GM18499 (cell line): ENCODE results near the gene SND1.
"Not testable (repeated sequence)": the region's sequence is repeated elsewhere in the genome, so short reads cannot be mapped to it uniquely, and the experiment has no call there.

Experiments used
- ATAC-seq: cut with Tn5 transposase; IDR thresholded peaks from one replicate; pipeline ENCODE4 v1.9.1; 2021; ENCODE audit warnings: moderate number of reproducible peaks; ENCODE audit not compliant: insufficient read depth, unreplicated experiment

Gene SND1

GRCh38 chr7:127943541-127944521 lies 291.8 kb downstream of the SND1 start:
- no peak for ATAC-seq

GRCh38 chr7:127946111-127946510 lies 294.1 kb downstream of the SND1 start:
- no peak for ATAC-seq

DNA sequence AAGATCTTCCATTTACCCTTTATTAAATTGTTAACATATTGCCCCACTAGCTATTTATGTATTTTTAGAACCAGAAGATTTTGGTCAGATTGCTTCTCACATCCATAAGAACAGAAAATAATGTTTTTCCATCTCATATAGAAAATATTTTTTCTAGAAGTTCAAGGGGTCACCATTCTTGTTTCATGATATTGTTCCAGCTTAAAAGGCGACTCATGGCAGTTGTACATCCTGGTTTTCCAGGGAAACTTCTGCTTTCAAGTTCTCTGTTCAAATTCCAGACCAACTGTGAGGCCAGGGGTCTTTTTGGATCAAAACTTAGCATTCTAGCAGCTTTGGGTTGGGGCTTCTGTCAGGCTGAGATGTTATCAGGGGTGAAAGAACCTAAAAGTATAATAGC lies 294.9 kb downstream of the SND1 start:
- no peak for ATAC-seq

DNA sequence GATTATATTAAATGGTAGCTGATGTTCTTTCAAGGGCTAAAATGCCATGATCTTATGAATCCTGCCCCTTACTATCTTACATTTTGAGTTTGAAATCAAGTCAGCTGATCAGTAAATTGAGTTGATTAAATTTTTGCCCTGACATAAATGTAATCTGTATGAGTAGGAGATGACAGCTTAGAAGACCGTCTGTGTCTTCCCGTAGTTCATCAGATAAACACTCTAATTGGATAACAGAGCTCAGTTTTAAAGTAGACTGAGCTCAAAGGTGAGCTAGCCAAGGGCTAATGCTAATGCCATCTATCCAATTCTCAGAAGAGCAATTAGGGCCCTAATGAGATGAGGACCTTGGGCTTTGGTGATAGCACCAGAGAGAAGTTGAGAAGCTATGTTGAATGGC lies 296.3 kb downstream of the SND1 start:
- no peak for ATAC-seq

- no peak for ATAC-seq
Observed at GRCh38 chr7:127948930-127949329, 296.9 kb downstream of the SND1 start.

GRCh38 chr7:127949769-127950222 lies 297.8 kb downstream of the SND1 start:
- no peak for ATAC-seq

DNA sequence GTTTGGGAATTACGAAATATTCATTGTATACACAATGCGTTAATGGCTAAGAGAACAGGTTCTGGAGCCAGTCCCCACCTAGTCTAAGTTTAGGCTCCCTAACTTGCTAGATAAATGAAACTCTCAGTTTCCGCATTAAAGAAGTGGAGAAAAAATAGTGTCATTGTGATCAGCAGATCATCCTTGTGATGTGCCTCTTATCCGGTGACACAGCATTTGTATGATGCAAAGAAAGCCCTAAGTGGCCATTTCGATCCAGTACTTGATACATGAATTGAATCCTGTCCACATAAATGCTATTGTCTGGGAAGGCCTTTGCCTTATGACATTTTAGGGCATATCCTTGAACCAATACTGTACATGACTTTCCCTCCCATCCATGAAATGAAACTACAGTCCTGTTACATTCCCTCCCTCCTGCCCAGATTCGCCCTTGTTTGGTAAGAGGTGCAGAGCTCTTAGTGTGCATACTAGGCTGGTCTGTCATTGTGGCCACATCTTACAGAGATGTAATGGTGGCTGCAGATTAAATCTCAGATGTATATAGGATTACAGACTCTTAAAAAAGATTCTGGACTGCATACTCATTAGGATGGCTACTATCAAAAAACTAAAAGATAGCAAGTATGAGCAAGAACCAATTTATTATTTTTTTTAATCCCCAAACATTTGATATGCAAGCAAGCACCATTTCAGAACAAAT lies 298.4 kb downstream of the SND1 start:
- ATAC-seq = no peak

DNA sequence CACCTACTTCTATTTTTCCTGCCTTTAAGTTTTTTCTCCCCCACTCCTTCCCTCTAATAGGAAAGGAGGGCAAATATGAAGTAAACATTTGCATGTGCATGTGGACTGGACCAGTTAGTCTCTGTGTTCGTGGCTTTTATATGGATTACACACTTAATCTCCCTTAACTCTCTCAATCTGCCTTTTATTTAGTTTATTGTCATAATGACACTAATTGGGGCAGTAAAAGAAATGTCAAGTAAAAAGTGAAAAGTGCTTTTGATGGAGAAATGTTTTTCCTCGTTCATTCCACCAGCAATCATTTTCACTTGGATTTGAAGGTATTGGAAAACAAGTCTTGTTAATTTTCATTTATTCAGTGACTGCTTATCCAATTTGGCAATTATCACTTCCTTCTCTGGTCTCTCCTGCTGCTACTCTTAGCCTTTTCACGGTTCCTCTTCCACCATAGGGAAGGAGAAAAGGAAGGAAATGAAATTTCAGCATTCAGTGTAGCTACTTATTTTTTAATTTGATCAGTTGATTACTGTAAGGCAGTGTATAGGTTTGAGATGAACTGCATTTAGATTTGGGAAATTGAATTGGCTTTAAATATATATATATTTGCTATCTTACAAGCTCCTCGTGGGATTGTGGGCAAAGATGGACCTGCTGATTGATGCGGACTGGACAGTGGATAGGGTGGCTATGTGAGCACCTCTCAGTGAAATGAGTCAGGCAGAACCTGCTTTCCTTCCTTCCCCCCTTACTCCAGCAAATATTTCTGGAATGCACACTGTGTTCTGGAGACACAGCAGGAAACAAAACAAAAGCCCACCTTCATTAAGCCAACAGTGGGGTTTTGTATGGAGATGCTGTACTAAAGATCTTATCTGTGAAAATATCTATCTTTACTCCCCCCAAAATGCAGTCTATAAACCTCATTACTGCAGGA lies 301.7 kb downstream of the SND1 start:
- no peak for ATAC-seq

GRCh38 chr7:127954357-127954748 lies 302.4 kb downstream of the SND1 start:
- ATAC-seq = no peak

DNA sequence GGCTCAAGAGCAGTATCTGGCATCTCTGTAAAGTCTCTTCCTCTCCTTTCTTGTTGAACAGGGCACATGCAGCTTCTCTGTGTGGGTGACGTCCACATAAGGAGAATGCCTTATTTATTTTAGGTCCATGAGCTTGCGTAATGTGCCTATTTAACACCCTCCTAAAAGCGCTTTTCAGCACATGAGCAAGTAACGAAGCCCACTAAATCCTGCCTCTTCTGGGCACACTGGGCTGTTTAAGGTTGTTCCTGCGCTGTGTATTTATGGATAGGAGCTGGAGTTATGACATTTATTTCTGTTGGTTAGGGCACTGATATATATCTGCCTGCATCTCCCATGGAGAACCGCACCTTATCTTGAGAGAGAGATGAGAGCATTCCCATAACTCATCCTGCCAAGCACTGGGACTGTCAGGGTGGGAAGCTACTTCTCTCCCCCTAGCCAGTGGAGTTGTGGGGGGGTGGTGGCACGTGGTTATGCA lies 303.1 kb downstream of the SND1 start:
- no peak for ATAC-seq

DNA sequence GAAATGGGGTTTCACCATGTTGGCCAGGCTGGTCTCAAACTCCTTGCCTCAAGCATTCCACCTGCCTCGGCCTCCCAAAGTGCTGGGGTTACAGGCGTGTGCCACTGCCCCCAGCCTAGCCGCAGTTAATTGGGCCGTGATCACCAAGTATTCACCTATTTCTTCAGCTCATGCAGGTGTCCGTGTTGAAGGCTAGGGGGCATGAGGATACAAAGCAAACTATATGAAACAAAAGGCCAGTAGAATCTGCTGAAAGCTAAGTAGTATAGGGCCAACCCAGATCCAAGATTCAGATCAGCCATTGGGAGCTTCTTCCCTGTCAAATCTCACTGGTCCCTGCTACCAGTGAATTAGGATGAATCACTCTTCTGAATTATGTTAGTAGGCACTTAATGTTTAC lies 305.9 kb downstream of the SND1 start:
- no peak for ATAC-seq

DNA sequence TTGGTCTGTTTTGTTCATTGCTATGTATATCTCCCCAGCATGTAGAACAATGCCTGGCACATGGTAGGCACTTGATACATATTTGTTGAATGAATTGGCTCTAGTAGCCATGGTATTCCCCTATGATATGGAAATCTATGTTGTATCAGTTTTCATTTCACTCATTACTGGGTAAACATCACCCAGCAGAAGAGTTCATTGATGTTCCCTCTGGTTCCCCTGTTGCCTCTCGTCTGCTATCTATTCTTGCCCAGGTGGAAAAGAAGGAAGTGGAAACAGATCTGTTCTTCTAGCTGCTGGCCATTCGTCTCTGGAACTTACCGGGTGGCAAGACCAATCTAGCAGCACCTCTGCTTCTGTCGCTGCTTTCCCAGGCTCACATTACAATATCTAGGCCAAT lies 307.8 kb downstream of the SND1 start:
- ATAC-seq = no peak

DNA sequence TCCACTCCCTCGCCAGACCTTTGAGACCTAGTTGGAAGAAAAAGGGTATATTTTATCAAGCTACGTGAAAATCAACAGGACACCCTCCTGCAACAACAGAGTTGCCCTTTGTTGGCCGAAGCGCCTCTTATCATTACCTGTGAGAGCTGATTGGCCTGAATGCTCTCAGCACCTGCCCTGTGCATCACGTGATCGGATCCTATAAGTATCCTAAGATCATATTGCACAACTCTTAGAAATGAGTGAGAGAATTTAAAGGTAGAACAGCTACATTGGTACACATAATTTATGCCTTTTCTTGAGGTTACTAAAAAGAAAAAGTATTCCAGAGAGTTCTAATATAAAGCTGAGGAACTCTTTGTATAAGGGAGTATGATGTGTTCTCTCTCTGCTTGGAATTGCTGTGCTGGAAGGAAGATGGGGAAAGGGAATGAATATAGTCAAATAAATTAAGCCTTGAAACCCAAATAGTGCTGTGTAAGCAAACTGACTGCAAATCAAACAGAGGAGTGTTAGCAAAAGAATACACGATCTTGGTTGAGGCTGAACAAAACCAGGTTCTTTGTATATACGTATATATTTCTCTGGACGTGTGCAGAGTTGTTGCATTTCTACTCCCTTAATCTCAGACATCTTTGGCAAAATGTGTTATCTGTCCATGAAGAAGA lies 309.9 kb downstream of the SND1 start:
- ATAC-seq = no peak

DNA sequence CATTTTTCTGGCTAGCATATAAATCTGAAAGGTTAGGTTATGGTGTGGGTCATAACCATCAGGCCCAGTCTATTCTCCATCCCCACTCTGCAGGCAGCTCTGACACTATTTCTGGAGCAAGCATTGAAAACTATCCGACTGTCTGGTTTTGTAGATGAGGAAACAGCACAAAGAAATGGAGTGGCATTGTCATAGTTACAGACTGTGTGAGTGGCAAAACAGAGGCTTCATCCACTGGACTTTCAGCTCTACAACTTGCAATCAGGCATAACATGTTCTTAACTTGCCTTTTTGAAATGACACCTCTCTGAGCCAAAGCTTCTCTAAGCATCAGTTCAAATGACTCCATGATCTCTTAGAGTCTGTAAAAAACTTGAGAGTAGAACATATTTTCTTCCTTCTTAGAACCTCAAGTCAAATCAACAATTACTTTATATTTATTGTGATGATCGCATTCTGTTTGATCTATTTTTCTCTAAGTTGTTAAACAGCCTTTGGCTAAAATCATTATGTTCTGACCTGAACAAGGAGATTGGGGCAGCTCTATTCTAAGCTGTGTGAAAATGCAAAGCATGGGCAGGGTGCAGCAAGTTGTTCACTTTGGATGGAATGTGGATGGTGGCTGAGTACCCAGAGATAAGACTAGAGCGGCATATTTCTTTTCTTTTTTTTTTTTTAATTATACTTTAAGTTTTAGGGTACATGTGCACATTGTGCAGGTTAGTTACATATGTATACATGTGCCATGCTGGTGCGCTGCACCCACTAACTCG lies 310.8 kb downstream of the SND1 start:
- ATAC-seq = no peak

DNA sequence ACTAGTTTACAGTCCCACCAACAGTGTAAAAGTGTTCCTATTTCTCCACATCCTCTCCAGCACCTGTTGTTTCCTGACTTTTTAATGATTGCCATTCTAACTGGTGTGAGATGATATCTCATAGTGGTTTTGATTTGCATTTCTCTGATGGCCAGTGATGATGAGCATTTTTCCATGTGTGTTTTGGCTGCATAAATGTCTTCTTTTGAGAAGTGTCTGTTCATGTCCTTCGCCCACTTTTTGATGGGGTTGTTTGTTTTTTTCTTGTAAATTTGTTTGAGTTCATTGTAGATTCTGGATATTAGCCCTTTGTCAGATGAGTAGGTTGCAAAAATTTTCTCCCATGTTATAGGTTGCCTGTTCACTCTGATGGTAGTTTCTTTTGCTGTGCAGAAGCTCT lies 311.9 kb downstream of the SND1 start:
- not testable (repeated sequence) for ATAC-seq

DNA sequence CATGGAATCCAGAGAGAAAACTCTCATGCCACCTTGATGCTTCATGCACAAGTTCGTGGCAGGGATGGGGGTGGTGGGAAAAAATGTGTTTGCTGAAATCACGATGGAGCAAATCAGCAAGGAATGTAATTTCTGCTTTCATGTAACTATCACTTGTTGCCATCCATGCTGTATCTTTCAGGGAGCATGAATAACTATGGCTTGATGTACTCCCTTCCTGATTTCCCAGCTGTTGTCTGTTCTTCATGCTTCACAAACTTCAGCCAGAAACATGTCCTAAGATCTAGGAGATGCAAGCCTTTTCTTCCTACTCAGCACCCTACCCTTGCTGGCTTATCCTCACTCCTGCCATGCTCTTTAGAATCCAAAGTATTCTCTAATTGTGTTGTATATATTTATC lies 315.3 kb downstream of the SND1 start:
- ATAC-seq = no peak

DNA sequence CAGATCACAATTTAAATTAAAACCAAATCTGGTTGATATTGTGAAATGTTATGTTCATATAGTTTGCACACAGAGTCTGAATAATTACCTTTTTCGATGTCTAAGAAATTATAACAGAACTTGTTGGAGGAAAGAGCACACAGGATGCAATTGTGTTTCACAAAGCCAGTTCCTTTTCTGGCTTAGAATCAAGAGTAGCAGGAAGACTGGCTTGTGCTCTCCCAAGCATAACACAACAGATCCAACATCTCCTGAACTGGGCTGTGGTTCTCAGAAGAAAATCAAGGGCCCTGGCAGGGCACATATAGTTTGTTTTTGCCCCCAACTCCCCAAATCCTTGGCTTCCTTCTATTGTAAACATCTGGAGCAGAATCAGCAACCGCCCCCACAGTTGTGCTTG lies 316.6 kb downstream of the SND1 start:
- ATAC-seq = no peak

DNA sequence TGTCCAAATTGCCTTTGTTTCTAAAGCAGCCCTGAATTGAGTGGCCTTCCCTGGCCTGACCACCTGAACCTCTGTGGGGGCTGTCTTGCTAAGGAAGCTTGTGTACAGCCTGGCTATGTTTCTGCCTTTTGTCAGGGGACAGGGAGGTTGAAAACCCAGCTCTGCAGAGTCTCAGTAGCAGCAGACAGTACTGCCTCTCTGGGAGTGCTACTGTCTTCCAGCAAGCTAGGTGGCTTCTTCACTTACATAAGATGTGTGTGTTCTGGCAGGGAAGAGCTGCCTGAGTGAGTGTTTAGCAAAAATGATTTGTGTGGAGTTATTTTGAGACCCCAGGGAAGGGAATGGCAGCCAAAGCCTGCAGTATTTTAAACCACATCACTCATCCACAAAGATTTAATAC lies 321.8 kb downstream of the SND1 start:
- no peak for ATAC-seq

- no peak for ATAC-seq
Observed at GRCh38 chr7:127974446-127975035, 322.5 kb downstream of the SND1 start.
